ENCODE data around the gene SIK3.
"Not testable (repeated sequence)": the region's sequence is repeated elsewhere in the genome, so short reads cannot be mapped to it uniquely, and the experiment has no call there.

The SIK3 gene

GRCh38 chr11:117075186-117075585 lies 23.0 kb downstream of the SIK3 start:
- no peak for DNase-seq

DNA sequence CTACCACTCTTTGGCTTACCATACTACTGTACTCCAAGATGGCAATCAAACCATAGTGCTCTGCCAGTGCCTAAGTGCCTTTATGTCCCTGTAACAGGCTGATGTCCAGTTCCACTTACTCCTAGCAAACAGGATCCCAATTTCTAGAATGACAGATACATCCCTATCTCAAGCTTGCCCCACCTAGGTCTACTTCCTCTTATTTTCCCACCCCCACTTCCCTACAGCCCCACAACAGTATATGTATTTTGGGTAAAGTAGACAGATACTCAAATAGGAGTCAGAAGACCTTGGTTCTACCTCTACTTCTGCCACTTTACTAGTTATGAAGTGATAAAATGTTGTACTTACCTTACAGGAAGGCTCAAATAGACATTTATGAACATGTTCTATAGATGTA lies 24.1 kb downstream of the SIK3 start:
- no peak for DNase-seq

DNA sequence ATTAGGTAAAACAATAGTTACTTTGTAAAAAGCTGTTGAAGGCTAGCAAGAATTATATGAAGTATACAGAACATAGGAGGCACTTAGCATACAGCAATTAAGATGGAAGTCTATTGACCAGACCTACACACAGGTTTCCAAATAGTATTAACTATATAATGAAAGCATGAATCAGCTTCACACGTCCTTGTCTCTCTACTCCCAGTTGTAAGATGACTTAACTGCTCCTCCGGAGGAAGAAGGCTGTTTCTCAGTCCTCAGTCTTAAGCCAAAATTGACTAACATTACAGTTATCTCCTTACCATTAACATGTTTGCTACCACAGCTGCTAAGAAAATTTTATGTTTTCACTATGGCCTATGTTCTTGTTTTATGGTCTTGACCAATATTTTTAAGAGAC lies 24.7 kb downstream of the SIK3 start:
- DNase-seq: no peak

DNA sequence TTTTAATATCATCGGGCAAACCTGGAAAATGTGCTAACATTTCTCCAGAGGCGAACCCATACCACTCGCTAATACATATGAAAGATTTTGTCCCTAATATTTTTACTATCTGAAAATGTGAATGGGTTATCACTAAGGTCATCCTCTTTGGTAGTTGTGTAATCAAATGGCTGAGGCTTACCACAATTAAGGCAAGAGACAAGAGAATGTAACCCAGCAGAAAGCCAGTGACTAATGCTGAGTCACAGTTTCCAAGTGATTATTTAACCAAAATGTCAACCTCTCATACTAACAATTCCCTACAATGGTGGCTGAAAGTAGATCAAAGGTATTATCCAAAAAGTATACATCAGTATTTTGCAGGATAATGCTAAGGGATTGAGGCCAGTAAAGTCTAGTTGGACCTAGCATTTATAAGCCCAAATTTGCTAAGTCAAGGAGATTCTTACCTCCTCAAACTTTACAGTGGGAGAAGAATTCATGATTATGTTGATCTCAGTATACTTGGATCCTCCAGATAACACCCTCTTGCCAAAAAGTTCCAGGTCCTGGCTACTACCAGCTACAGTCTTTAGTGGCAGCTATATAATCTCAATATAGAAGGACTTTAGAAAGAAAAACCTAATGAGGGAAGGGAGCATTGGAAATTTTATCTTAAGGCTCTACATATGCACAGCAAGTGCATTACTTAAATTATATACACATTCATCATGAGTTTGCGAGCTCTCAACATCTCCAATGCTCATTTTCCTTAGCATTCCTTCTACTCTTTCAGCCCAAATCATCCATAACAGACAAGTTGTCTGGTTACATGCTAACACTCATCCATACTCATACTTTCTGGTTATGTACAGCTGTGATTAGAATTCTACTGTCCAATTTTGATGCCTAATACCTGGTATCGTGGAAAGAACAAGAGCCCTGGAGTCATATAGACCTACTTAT lies 25.4 kb downstream of the SIK3 start:
- no peak for DNase-seq

- no peak for DNase-seq
Observed at GRCh38 chr11:117071344-117071787, 26.9 kb downstream of the SIK3 start.

- no peak for DNase-seq
Observed at GRCh38 chr11:117070016-117070415, 28.2 kb downstream of the SIK3 start.

DNA sequence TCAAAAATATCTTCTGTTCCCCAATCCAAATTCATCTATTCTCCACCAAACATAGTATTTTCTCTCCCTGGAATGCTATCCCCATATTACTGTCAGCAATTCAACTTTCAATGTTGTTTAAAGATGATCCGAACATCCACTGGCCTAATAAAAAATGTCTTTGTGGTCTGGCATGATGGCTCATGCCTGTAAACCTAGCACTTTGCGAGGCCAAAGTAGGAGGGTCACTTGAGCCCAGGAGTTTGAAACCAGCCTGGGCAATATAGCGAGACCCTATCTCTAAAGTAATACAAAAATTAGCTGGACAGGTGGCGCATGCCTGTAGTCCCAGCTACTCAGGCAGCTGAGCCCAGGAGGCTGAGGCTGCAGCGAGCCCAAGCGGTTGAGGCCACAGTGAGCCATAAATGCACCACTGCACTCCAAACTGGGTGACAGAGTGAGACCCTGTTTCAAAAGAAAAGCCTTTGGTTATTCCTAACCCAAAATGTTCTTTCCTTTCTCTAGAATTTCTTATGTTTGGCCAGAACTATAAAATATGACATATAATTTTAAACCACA lies 29.8 kb downstream of the SIK3 start:
- no peak for DNase-seq

- no peak for DNase-seq
Observed at GRCh38 chr11:117066959-117067358, 31.3 kb downstream of the SIK3 start.

DNA sequence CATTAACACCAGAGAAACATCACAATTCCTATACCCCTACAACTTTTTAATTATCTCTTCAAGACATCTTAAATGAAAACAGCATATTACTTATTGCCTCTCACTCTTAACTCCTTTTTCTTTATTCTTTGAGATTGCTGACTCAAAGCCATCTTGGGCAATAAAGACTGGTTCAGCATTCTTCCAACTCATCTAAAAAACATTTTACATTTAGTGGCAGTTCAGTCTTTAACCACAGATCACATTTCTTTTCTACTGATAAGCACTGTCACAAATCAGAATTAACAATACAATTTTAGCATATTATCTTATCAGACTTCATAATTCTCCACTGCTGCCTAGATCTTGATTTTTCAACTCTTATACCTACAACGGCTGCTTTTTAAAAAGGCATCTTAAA lies 34.0 kb downstream of the SIK3 start:
- no peak for DNase-seq

DNA sequence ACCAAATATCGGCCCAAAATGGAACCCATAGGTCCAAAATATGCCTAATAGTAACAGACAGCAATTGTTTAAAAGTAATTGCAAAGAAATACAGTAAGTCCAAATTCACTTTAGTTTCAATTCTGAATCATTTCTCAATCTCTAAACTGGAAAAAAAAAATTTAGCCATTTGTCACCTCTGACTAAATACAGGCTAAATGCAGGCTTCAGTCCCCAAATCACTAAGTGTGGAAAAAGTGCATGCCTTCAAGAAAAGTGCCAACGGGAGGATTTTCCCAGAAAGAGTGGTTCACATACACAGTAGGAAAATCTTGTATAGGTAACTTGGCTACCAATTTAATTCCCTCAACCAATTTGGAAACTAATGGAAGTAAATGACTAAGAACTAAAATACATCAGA lies 35.7 kb downstream of the SIK3 start:
- DNase-seq: no peak

GRCh38 chr11:117061256-117061655 lies 37.0 kb downstream of the SIK3 start:
- DNase-seq: no peak

DNA sequence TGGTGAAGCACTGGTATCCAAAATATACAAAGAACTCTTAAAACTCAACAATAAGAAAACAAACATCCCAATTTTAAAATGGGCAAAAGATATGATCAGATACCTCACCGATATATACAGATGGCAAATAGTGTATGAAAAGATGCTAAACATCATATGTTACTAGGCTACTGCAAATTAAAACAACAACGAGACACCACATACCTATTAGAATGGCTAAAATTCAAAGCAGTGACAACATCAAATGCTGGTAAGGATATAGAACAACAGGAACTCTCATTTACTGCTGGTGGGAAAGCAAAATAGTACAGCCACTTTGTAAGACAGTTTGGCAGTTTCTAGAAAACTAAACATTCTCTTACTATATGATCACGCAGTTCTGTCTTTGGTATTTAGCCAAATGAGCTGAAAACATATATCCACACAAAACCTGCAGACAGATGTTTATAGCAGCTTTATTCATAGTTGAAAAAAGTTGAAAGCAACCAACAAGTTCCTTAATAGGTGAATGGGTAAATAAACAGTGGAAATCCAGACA lies 38.5 kb downstream of the SIK3 start:
- DNase-seq: no peak

DNA sequence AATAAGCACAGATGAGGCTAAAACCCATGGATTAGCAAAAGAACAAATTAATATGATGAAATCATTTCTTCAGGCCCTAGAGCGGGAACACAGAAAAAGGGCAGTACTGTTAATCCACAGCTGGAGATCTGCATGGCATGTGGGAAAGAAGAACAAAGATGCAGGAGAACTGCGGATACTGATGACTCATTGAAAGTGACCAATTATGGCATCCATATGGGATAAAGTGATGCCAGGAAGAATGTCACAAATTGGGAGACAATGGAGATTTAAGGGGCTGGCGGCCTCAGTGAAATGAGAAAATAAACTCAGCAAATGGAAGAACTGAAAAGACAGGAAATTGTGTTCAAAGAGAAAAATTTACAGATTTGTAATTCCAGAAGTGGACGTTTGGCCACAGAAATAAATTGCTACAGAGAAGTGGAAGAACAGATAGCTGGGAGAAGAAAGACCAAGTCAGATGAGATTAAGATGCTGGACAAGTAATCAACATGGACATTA lies 39.4 kb downstream of the SIK3 start:
- no peak for DNase-seq

DNA sequence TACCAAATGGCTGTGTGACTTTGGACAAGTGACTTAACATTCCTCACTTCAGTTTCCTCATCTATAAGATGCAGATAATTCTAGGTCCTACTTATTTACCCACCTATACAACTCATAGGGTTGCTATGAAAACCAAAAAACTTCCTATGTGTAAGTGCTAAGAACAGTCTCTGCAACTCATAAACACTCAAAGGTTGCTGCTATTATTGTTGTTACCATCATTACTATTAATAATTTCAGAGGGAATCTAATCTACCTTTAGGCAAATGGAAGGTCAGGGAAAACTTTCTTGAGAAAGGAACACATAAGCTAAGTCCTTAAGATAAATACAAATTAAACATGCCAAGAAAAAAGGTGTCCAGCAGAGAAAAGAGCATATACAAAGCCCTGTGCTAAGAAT lies 40.5 kb downstream of the SIK3 start:
- no peak for DNase-seq

- no peak for DNase-seq
Observed at GRCh38 chr11:117057317-117057716, 40.9 kb downstream of the SIK3 start.

GRCh38 chr11:117055469-117055868 lies 42.8 kb downstream of the SIK3 start:
- no peak for DNase-seq

DNA sequence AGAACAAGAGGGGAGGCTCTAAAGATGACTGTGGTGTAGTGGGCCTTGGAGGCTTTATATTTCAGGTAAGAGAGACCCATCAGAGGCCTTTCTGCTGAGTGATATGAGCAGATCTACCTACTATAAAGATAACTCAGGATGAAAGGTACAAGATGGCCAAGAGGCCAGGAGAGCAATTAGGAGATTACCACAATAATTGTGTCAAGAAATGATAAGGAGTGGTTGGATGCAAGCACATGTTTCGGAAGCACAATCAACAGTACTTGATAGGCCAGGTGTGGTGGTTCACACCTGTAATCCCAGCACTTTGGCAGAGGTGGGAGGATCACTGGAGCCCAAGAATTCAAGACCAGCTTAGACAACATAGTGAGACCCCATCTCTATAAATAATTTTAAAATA lies 43.8 kb downstream of the SIK3 start:
- DNase-seq: no peak

DNA sequence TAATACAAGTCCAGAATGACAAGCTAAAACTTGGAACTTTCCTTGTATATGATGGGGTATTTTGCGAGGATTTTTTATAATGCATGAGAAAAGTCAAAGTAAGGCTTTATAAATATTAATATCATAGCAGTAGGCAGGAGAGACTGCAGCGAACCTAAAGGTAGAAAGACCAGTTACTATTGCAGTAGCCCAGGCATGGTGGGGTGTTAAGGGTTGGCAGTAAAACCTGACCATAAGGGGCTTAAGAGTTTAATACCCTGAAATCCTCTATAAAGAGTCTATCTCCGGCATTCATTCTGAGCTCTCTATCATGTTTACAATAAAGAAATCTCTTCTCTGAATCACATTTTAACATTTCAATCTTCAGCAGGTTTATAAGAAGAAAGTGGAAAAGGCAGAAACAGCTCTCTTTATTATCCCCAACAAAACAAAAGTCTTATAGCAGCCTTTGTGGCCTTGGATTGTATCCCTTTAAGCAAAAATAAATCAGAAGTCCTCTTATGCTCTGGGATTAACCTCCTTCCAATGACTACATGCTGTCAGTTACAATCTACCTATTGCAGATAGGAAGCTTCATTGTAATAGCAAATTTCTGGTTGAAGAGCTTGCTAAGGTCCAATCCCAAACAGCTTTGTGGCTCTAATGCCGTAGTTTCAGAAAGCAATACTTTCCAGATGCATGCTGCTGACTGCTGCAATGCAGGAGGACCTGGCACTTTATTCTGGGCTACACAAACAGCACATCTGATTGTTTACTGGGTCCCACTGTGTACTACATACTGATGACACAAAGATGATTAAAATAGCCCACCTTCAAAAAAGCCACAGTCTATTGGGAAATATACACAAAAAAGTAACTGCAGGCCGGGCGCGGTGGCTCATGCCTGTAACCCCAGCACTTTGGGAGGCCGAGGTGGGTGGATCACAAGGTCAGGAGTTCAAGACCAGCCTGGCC lies 45.8 kb downstream of the SIK3 start:
- DNase-seq: no peak

GRCh38 chr11:117050121-117050520 lies 48.1 kb downstream of the SIK3 start:
- not testable (repeated sequence) for DNase-seq

- DNase-seq: not testable (repeated sequence)
Observed at GRCh38 chr11:117046627-117047026, 51.6 kb downstream of the SIK3 start.

DNA sequence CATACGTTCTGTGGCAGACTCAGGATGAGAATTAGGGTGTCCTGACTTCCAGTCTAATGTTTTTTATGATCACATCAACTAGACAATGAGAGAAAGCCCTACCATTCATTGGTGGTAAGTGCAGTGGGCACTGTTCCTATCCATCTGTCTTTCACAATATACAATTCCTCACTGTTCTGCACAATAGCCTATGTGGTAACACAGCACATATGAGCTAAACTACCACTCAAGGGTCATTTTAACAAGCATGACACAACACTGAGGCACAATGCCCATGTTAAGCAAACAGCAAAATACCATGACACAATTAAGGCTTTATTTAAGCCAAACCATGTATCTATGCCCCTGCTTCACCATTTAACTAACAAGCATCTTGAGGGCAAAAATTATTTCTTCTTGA lies 52.3 kb downstream of the SIK3 start:
- no peak for DNase-seq

GRCh38 chr11:117045196-117045595 lies 53.0 kb downstream of the SIK3 start:
- DNase-seq: no peak
